MM.1S (cell line): ENCODE results near the gene PRR15L.

Experiments
- DNase-seq: peaks from one replicate; pipeline ENCODE4 v3.0.0-alpha.2; 2015
- H2AFZ ChIP-seq: fragments of 300-600 bp; sonication (generic); 2 replicates; pipeline ENCODE4 v1.6.0; 2016; ENCODE audit warnings: antibody characterized with exemption, low read length
- H3F3A ChIP-seq: fragments of 300-600 bp; sonication (generic); 2 replicates; pipeline ENCODE4 v1.6.1; 2016; ENCODE audit warnings: mild to moderate bottlenecking, antibody characterized with exemption, low read length, moderate library complexity, mixed read lengths; ENCODE audit not compliant: insufficient read depth
- H3K27ac ChIP-seq: fragments of 300-600 bp; sonication (generic); 2 replicates; pipeline ENCODE4 v1.5.1; 2016; ENCODE audit warnings: mild to moderate bottlenecking, low read length
- H3K27me3 ChIP-seq: fragments of 300-600 bp; sonication (generic); replicated peaks from 2 replicates; pipeline ENCODE4 v1.6.0; 2016; ENCODE audit warnings: low read length; ENCODE audit not compliant: insufficient read depth
- H3K36me3 ChIP-seq: fragments of 300-600 bp; sonication (generic); replicated peaks from 2 replicates; pipeline ENCODE4 v1.6.1; 2016; ENCODE audit warnings: mild to moderate bottlenecking, low read length, mixed read lengths; ENCODE audit not compliant: insufficient read depth
- H3K4me1 ChIP-seq: fragments of 300-600 bp; sonication (generic); 2 replicates; pipeline ENCODE4 v1.6.1; 2016; ENCODE audit warnings: low read length, mixed read lengths
- H3K4me2 ChIP-seq: fragments of 300-600 bp; sonication (generic); 2 replicates; pipeline ENCODE4 v1.6.0; 2016; ENCODE audit warnings: low read depth, low read length
- H3K4me3 ChIP-seq: fragments of 300-600 bp; sonication (generic); 2 replicates; pipeline ENCODE4 v1.5.1; 2016; ENCODE audit warnings: low read length, mixed read lengths
- H3K79me2 ChIP-seq: fragments of 300-600 bp; sonication (generic); 2 replicates; pipeline ENCODE4 v1.6.1; 2016; ENCODE audit warnings: mixed run types, low read length, mixed read lengths
- H3K9ac ChIP-seq: fragments of 300-600 bp; sonication (generic); 2 replicates; pipeline ENCODE4 v1.6.1; 2016; ENCODE audit warnings: low read length, mixed read lengths
- H3K9me2 ChIP-seq: fragments of 300-600 bp; sonication (generic); replicated peaks from 2 replicates; pipeline ENCODE4 v1.6.1; 2016; ENCODE audit warnings: mild to moderate bottlenecking, low read length, mixed read lengths; ENCODE audit not compliant: insufficient read depth
- H3K9me3 ChIP-seq: fragments of 300-600 bp; sonication (generic); replicated peaks from 2 replicates; pipeline ENCODE4 v1.6.1; 2016; ENCODE audit warnings: mild to moderate bottlenecking, low read length, mixed read lengths; ENCODE audit not compliant: insufficient read depth
- H4K20me1 ChIP-seq: fragments of 300-600 bp; sonication (generic); 2 replicates; pipeline ENCODE4 v1.6.1; 2016; ENCODE audit warnings: mild to moderate bottlenecking, low read length, moderate library complexity, mixed read lengths; ENCODE audit not compliant: insufficient read depth
- CTCF ChIP-seq: fragments of 300-600 bp; sonication (generic); IDR thresholded peaks from 2 replicates; pipeline ENCODE4 v1.5.1; 2016; ENCODE audit warnings: antibody characterized with exemption, low read length, mixed read lengths
- EZH2 ChIP-seq: fragments of 300-600 bp; sonication (generic); optimal IDR thresholded peaks from 2 replicates; pipeline ENCODE3; 2017; ENCODE audit warnings: low read depth, mild to moderate bottlenecking, antibody characterized with exemption, low read length, mixed read lengths
- EZH2phosphoT487 ChIP-seq: fragments of 300-600 bp; sonication (generic); IDR thresholded peaks from 2 replicates; pipeline ENCODE4 v1.6.1; 2018; ENCODE audit warnings: antibody characterized with exemption, low read length

The PRR15L gene

GRCh38 chr17:47946929-47947397 lies 10.7 kb downstream of the PRR15L start:
- no peak overlapping the region for H2AFZ ChIP-seq
- DNase-seq, result peak; percentile 79
- H3K9me2 ChIP-seq, result no peaks in the 10 kb centered on the region
- H3K27ac ChIP-seq, result no peak overlapping the region
- no peak overlapping the region for H3K9ac ChIP-seq
- TF ChIP-seq CTCF (peak; percentile 94), EZH2phosphoT487 (no peak), EZH2 (no peak)
- H3K27me3 ChIP-seq, result no peaks in the 10 kb centered on the region
- peaks cover 15% of the 10 kb centered on the region for H3K79me2 ChIP-seq
- peaks cover 26% of the 10 kb centered on the region for H3F3A ChIP-seq
- no peak overlapping the region for H3K4me2 ChIP-seq
- H3K36me3 ChIP-seq, result no peaks in the 10 kb centered on the region
- no peak overlapping the region for H3K4me3 ChIP-seq
- no peaks in the 10 kb centered on the region for H3K9me3 ChIP-seq
- peaks cover 29% of the 10 kb centered on the region for H3K4me1 ChIP-seq
- H4K20me1 ChIP-seq, result no peaks in the 10 kb centered on the region

DNA sequence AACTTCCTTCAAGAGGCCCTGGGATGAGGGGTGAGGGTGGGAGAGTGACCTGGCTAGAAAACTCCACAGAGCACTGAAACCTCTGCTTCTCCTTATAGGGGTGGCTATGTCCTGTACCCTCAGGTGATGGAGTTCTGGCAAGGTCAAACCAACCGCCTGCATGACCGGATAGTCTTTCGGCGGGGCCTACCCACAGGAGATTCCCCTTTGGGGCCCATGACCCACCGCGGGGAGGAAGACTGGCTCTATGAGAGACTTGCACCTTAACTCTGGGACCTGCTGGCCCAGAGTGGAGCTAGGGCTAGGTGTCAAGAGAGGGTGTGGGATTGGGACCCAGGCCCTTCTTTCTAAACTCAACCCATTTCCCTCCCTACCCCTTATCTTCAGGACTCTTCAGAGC lies 11.2 kb downstream of the PRR15L start:
- H4K20me1 ChIP-seq, result no peaks in the 10 kb centered on the region
- no peak overlapping the region for H3K4me3 ChIP-seq
- H3K4me2 ChIP-seq, result no peak overlapping the region
- H3K9me2 ChIP-seq, result no peaks in the 10 kb centered on the region
- H3K9ac ChIP-seq, result no peak overlapping the region
- no peak for TF ChIP-seq EZH2
- TF ChIP-seq CTCF, result no peak
- TF ChIP-seq EZH2phosphoT487, result no peak
- H3K79me2 ChIP-seq, result peaks cover 20% of the 10 kb centered on the region
- DNase-seq, result no peak
- H3K9me3 ChIP-seq, result no peaks in the 10 kb centered on the region
- H3F3A ChIP-seq, result peaks cover 26% of the 10 kb centered on the region
- H2AFZ ChIP-seq, result no peak overlapping the region
- no peaks in the 10 kb centered on the region for H3K27me3 ChIP-seq
- no peaks in the 10 kb centered on the region for H3K36me3 ChIP-seq
- peaks cover 29% of the 10 kb centered on the region for H3K4me1 ChIP-seq
- no peak overlapping the region; the same call in 1 of the 2 replicates for H3K27ac ChIP-seq

GRCh38 chr17:47945529-47946508 lies 11.9 kb downstream of the PRR15L start:
- Histone ChIP-seq H3K9me2 (no peaks in the 10 kb centered on the region), H4K20me1 (no peaks in the 10 kb centered on the region), H3K9me3 (no peaks in the 10 kb centered on the region), H3K36me3 (no peaks in the 10 kb centered on the region), H3K27ac (no peak overlapping the region; the same call in 1 of the 2 replicates), H3F3A (peaks cover 26% of the 10 kb centered on the region), H3K4me2 (no peak overlapping the region), H3K4me1 (peaks cover 32% of the 10 kb centered on the region), H3K9ac (no peak overlapping the region), H3K79me2 (peaks cover 21% of the 10 kb centered on the region), H3K27me3 (no peaks in the 10 kb centered on the region), H3K4me3 (no peak overlapping the region), H2AFZ (no peak overlapping the region)
- DNase-seq, result no peak
- TF ChIP-seq EZH2phosphoT487, result no peak
- no peak for TF ChIP-seq CTCF
- no peak for TF ChIP-seq EZH2
